Measurements from ENCODE around the gene STOX1. TPM values are rescaled to one million over a fixed set of nuclear protein-coding genes. Genes with fewer than 3 reads are reported as not detected.
"Not testable (repeated sequence)": the region's sequence is repeated elsewhere in the genome, so short reads cannot be mapped to it uniquely, and the experiment has no call there.

Gene STOX1
- total RNA-seq, 1 donor = 0.21 TPM

DNA sequence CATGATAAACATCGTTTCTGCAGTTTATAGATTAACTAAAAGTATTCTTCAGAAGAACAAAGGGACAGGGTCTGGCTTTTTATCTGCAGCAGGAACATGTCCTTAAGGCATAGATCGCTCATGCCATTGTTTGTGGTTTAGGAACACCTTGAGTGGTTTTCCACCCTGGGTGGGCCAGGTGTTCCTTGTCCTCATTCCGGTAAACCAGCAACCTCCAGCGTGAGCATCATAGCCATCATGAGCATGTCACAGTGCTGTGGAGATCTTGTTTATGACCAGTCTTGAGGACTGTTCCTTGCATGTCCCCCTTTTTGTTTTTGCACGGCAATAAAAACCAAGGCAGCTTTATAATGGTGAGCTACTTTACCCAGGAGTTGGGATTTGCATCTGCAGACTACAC, 33.9 kb downstream of the STOX1 start:
- no peaks in the 10 kb centered on the region for H3K27me3 ChIP-seq (ENCODE audit: insufficient read depth, low read length)
- H3K9me3 ChIP-seq (ENCODE audit: low read depth, low read length) = peaks cover 13% of the 10 kb centered on the region
- H3K4me3 ChIP-seq (ENCODE audit: low read length) = no peak overlapping the region
- no peaks in the 10 kb centered on the region for H3K4me1 ChIP-seq (ENCODE audit: insufficient read depth, low read length)

DNA sequence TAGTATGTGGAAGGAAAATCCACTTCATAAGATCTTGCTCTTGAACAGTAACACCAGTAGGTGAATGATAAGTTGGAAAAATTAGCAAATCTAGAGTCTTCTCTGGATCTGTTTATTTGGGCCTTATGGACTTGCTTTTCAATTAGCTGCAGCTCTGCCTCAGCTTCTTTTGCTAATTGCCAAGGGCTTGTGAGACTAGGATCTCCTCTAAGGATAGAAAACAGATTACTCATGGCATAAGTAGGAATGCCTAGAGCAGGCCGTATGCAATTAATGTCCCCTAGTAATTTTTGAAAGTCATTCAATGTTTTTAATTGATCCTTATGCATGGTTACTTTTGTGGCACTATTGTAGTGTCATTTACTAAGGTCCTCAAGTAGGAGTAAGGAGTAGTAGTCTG, 37.3 kb downstream of the STOX1 start:
- no peaks in the 10 kb centered on the region for H3K27me3 ChIP-seq (ENCODE audit: insufficient read depth, low read length)
- H3K4me3 ChIP-seq (ENCODE audit: low read length) = no peak overlapping the region
- H3K4me1 ChIP-seq (ENCODE audit: insufficient read depth, low read length) = no peaks in the 10 kb centered on the region
- H3K9me3 ChIP-seq (ENCODE audit: low read depth, low read length) = peaks cover 13% of the 10 kb centered on the region

DNA sequence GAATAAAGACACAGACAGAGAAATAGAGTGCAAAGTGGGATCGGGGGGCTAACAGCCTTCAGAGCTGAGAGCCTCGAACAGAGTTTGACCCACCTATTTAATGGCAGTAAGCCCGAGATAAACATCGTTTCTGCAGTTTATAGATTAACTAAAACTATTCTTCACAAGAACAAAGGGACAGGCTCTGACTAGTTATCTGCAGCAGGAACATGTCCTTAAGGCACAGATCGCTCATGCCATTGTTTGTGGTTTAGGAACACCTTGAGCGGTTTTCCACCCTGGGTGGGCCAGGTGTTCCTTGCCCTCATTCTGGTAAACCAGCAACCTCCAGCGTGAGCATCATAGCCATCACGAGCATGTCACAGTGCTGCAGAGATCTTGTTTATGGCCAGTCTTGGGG, 40.8 kb downstream of the STOX1 start:
- not testable (repeated sequence) for H3K4me1 ChIP-seq (ENCODE audit: insufficient read depth, low read length); H3K27me3 ChIP-seq (ENCODE audit: insufficient read depth, low read length); H3K4me3 ChIP-seq (ENCODE audit: low read length); H3K9me3 ChIP-seq (ENCODE audit: low read depth, low read length)

DNA sequence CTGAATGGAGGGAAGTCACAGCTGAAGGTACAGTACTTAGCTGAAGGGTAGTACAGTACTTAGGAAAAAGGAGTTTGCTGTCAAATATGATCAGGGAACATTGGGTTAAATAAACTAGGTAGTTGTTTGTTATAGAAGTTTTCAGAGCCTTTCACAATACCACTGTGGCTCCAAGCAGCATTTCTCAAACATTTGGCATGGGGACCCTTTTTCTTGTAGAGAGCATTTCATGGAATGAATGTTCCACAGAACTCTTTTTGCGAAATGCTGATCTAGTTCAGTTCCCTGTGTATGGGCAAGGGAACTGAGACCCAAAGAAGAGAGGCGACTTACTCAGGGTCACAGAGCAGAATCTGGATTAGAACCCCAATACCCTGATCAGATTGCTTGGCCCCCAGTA, 42.3 kb downstream of the STOX1 start:
- no peaks in the 10 kb centered on the region for H3K4me1 ChIP-seq (ENCODE audit: insufficient read depth, low read length)
- H3K4me3 ChIP-seq (ENCODE audit: low read length) = no peak overlapping the region
- H3K9me3 ChIP-seq (ENCODE audit: low read depth, low read length) = no peaks in the 10 kb centered on the region
- H3K27me3 ChIP-seq (ENCODE audit: insufficient read depth, low read length) = no peaks in the 10 kb centered on the region

DNA sequence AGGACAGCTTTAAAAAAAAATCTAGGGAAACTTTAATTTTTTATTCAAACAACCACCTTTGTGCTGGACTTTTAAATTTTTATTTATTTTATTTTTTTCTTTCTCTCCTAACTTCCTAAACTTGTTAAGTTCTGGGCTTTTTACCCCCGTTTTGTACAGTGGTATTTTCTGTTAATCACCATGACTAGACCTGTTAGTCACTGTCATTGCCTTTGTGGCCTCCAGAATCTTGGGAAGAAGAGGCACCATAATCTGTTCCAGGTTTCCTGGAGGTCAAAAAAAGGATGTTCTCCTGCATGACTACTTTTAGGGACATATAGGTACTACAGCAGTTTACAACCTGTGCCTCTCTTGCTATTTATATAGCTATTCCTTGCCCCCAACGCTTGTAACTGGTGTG, 42.7 kb downstream of the STOX1 start:
- Histone ChIP-seq H3K9me3 (ENCODE audit: low read depth, low read length) (no peaks in the 10 kb centered on the region), H3K4me3 (ENCODE audit: low read length) (no peak overlapping the region), H3K4me1 (ENCODE audit: insufficient read depth, low read length) (no peaks in the 10 kb centered on the region), H3K27me3 (ENCODE audit: insufficient read depth, low read length) (no peaks in the 10 kb centered on the region)

DNA sequence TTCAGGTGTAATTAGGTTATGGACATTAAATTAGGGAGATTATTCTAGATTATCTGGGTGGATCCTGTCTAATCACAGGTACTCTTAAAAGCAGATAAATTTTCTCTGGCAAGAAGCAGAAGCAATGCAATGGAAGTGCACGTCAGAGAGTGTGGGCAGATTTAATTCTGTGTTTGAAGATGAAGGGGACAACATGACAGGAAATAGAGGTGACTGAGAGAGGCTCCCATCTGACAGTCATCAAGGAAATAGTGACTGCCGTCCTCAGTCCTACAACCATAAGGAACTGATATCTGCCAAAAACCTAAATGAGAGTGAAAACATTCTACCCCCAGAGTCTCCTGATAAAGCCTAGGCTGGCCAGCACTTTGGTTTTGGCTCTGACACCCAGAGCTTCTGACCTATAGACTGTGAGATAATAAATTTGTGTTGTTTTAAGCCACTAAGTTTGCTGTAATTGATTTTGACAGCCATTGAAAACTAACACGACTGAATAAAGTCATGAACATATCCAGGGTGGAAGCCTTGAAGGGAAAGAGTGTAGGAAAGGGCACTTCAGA, 43.3 kb downstream of the STOX1 start:
- Histone ChIP-seq H3K27me3 (ENCODE audit: insufficient read depth, low read length) (no peaks in the 10 kb centered on the region), H3K4me1 (ENCODE audit: insufficient read depth, low read length) (no peaks in the 10 kb centered on the region), H3K4me3 (ENCODE audit: low read length) (no peak overlapping the region), H3K9me3 (ENCODE audit: low read depth, low read length) (no peaks in the 10 kb centered on the region)

DNA sequence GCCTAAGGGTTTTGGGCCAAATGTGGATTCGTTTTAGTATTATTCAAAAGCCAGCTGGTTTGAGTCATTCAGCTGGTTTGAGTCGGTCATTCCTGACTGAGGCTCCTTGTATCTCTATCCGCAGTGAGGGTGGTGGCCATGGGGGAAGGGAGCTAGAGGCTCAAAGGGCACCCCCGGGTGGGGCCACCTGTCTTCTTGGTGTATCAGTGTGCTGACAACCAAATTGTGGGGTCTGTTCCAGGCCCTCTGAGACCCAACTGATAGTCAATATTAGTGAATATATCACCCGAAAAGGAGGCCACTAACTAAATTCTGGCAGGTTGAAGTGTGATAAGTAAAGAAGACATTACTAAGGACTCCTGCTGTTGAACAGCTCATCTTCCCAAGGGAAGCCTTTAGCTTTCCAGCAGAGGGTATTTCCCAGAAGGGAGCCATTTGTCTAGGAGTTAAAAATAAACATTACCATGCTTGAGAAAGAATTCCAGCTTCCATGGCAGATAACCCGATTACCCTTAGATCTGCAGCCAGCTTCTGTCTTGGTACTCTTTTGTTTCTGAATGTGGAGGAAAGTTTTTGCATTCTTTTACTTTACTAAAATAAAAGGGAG, 43.9 kb downstream of the STOX1 start:
- no peaks in the 10 kb centered on the region for H3K27me3 ChIP-seq (ENCODE audit: insufficient read depth, low read length)
- H3K4me1 ChIP-seq (ENCODE audit: insufficient read depth, low read length) = no peaks in the 10 kb centered on the region
- H3K4me3 ChIP-seq (ENCODE audit: low read length) = no peak overlapping the region
- no peaks in the 10 kb centered on the region for H3K9me3 ChIP-seq (ENCODE audit: low read depth, low read length)

DNA sequence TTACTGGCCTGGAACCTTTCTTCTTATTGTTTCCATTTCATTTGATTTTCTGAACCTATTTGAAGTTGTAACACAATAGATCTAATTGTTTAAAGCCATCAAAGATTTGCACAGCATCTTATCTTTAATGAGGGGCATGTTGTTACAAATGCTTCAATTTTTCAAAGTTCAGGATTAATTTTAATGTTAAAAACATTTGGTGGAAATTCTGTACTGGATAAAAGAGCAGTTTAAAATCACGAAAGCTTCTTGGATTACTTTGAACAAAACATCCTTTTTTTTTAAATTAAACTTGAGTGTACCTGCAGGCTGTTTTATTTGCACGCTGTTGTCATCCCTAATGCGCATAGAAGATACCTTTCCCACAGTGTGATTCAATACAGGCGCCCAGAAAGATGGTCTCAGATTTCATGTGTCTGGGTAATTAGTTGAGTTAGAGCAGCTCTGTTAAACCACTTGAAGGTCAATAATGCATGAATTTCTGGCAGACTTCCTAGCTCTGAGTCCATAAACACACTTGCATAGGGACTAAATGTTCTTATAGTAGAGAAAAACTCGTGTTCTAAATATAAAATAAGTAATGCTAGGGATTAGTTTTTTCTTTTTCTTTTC, 44.5 kb downstream of the STOX1 start:
- Histone ChIP-seq H3K9me3 (ENCODE audit: low read depth, low read length) (no peaks in the 10 kb centered on the region), H3K4me3 (ENCODE audit: low read length) (no peak overlapping the region), H3K4me1 (ENCODE audit: insufficient read depth, low read length) (no peaks in the 10 kb centered on the region), H3K27me3 (ENCODE audit: insufficient read depth, low read length) (no peaks in the 10 kb centered on the region)

DNA sequence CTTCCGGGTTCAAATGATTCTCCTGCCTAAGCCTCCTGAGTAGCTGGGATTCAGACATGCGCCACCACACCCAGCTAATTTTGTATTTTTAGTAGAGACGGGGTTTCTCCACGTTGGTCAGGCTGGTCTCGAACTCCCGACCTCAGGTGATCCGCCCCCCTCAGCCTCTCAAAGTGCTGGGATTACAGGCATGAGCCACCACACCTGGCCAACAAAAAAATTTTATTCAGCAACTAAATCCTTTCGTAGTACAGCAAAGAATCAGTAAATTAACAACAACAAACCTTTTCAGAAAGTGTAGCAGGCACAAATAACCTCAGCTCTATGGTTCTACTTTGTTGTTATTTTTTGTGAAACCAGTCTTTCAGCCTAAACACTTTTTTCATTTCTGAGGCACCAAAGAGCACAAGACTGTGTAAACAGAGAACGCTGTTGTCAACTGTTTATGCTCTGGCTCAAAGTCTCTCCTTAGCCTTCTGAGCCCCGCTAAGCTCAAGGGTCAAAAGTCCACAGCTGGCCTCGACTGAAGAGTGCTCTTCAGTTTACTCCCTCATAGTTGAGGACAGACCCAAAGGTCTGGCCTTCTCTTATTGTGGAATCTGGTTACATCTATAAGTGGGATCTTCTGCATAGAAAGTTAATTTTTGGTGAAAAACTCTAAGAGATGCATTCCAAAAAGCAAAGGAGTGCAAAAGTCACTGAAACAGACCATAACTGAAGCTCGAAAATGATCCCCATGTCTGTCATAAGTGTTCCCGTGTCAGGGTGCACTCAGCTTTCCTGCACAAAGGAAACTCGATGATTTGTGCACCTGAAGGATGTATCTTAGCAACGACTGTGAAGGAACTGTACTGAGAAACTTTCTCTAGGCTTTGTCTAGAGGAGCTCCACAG, 49.2 kb downstream of the STOX1 start:
- no peaks in the 10 kb centered on the region for H3K9me3 ChIP-seq (ENCODE audit: low read depth, low read length)
- no peak overlapping the region for H3K4me3 ChIP-seq (ENCODE audit: low read length)
- no peaks in the 10 kb centered on the region for H3K27me3 ChIP-seq (ENCODE audit: insufficient read depth, low read length)
- no peaks in the 10 kb centered on the region for H3K4me1 ChIP-seq (ENCODE audit: insufficient read depth, low read length)

DNA sequence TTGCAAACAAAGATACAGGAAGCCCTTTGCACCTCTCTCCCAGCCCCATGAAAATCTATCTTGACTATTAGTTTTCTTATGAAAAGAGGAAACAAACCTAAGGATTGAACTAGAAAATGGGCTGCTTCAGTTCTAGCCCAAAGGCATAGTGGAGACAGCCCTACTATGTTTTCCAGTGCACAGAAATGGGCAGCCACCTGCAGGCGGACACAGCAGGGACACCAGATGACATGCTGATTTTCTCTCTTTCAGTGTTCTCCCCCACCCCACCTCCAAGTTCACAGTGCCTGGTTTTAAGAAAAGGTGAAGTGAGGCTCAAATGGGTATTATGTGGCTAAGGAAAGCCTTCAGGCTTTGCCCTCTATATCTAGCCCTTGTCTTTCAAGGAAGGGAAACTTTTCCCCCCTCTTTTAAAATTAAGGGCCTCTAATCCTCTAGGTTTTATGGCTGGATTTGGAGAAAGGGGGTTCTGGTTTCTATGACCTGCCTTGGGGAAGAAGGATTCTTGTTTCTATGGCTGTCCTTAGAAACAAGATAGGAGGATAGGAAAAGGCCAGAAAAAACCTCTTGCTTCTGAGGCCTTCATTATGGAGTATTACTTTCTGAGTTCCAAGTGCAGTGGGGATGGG, 50.3 kb downstream of the STOX1 start:
- Histone ChIP-seq H3K4me1 (ENCODE audit: insufficient read depth, low read length) (no peaks in the 10 kb centered on the region), H3K4me3 (ENCODE audit: low read length) (no peak overlapping the region)

DNA sequence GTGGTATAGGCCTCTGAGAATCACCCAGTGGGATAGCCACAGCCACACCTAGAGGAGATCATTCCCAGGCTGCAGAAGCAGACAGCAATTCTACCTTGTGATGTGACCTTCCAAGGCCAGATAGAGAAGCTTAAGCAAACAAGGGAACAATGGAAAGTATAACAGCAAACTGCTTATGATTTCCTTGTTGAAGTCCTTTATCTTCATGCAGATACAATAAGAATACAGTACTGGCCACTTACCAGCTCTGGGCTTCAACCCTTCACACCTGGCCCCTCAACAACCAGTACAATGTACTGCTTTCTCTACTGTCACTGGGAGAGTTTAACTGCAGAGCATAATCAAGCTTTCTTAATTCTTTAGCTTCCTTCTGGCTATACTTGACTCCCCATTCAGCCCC, 51.2 kb downstream of the STOX1 start:
- no peaks in the 10 kb centered on the region for H3K4me1 ChIP-seq (ENCODE audit: insufficient read depth, low read length)
- no peaks in the 10 kb centered on the region for H3K9me3 ChIP-seq (ENCODE audit: low read depth, low read length)
- no peaks in the 10 kb centered on the region for H3K27me3 ChIP-seq (ENCODE audit: insufficient read depth, low read length)
- no peak overlapping the region for H3K4me3 ChIP-seq (ENCODE audit: low read length)

More for the DNA sequence above, 50.3 kb downstream of the STOX1 start:
- no peaks in the 10 kb centered on the region for H3K9me3 ChIP-seq (ENCODE audit: low read depth, low read length)
- no peaks in the 10 kb centered on the region for H3K27me3 ChIP-seq (ENCODE audit: insufficient read depth, low read length)

DNA sequence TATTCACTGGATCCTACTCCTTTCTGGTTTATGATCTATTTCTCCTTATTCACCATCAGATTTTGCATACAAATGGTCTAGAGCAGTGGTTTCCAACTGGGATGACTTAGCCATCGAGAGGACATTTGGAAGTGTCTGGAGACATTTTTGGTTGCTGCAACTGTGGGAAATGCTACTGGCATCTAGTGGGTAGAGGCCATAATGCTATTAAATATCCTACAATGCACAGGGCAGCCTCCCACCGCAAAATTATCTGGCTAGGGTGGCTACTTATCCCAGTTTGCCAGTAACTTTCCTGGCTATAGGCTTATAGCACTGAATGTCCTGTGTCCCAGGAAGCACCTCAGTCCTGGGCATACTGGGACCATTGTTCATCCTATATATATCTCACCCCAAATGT, 52.3 kb downstream of the STOX1 start:
- Histone ChIP-seq H3K9me3 (ENCODE audit: low read depth, low read length) (no peaks in the 10 kb centered on the region), H3K4me3 (ENCODE audit: low read length) (no peak overlapping the region), H3K4me1 (ENCODE audit: insufficient read depth, low read length) (no peaks in the 10 kb centered on the region), H3K27me3 (ENCODE audit: insufficient read depth, low read length) (no peaks in the 10 kb centered on the region)

DNA sequence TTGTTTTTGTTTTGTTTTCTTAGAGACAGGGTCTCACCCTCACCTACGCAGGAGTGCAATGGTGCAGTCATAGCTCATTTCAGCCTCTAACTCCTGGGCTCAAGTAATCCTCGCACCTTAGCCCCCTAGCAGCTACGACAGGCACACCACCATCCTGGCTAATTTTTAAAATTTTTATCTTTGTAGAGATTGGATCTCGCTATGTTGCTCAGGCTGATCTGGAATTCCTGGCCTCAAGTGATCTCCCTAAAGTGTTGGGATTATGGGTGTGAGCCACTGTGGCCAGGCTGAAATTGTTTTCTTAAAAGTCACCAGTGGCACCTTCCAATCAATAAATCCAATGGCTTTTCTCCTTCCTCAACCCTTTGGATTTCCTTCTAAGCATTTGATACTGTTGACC, 52.9 kb downstream of the STOX1 start:
- H3K9me3 ChIP-seq (ENCODE audit: low read depth, low read length) = no peaks in the 10 kb centered on the region
- H3K4me1 ChIP-seq (ENCODE audit: insufficient read depth, low read length) = no peaks in the 10 kb centered on the region
- no peaks in the 10 kb centered on the region for H3K27me3 ChIP-seq (ENCODE audit: insufficient read depth, low read length)
- no peak overlapping the region for H3K4me3 ChIP-seq (ENCODE audit: low read length)

DNA sequence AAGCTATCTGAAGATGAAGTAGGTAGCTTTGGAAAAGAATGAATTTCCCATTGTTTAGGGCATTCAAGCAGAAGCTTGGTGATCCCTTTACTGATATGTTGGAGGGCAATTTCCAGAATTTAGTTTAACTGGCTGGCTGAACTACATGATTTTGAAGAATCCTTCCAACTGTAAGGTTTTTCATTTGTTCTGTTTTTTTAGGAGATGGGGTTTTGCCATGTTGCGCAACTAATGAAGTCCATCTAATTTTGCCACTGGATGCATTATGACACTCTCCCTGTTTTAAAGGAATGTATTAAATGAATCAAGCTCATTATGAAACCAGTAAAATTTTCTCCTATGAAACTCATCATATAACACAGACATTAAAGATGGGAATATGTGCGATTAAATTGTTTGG, 67.7 kb downstream of the STOX1 start:
- H3K9me3 ChIP-seq (ENCODE audit: low read depth, low read length) = no peaks in the 10 kb centered on the region
- peaks cover 1% of the 10 kb centered on the region for H3K4me1 ChIP-seq (ENCODE audit: insufficient read depth, low read length)
- no peaks in the 10 kb centered on the region for H3K27me3 ChIP-seq (ENCODE audit: insufficient read depth, low read length)
- H3K4me3 ChIP-seq (ENCODE audit: low read length) = no peak overlapping the region

DNA sequence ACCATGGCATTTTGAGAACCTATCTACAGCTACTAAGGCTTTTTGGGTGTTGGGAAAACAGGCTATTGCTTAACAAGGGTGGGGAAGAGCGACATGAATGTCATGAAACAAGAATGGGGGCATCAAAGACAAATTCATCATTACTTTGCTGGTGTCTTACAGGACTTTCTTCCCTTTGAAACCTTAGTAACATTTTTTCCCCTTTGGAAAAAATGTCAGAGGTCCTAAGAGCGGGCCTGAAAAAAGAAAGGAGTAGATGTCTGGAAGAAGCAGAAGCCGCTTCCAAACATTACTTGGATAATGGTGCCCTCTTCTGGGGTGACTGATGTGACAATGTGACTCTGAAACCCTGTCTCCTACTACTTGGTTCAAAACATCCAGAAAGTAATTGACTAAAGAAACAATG, 70.0 kb downstream of the STOX1 start:
- Histone ChIP-seq H3K9me3 (ENCODE audit: low read depth, low read length) (no peaks in the 10 kb centered on the region), H3K4me1 (ENCODE audit: insufficient read depth, low read length) (peaks cover 16% of the 10 kb centered on the region)

More for the DNA sequence above, 70.0 kb downstream of the STOX1 start:
- H3K27me3 ChIP-seq (ENCODE audit: insufficient read depth, low read length) = no peaks in the 10 kb centered on the region
- H3K4me3 ChIP-seq (ENCODE audit: low read length) = no peak overlapping the region
